Uterus (tissue), 2 donors: ENCODE data around the gene DUSP23.

ENCODE experiments used
- CTCF ChIP-seq, 4 experiments: fragments of 200-600 bp in 2 of 4; fragments of 450-650 bp in 2 of 4; sonication (generic) in 2 of 4; IDR thresholded peaks; one replicate each; pipeline ENCODE4 v1.5.1; 2016 to 2019; ENCODE audit warnings: antibody characterized with exemption in 4 of 4, mild to moderate bottlenecking in 2 of 4, moderate library complexity in 1 of 4
- POLR2A ChIP-seq, 2 donors: fragments of 450-650 bp; IDR thresholded peaks; one replicate each; pipeline ENCODE4 v1.6.1; 2016; ENCODE audit warnings: antibody characterized with exemption in 2 of 2, mild to moderate bottlenecking in 1 of 2, moderate library complexity in 1 of 2

GRCh38 chr1:159817276-159818041, 36.7 kb downstream of the DUSP23 start:
- TF ChIP-seq CTCF (IDR thresholded peaks at IDR 0.05), result no peak
- no peak for TF ChIP-seq POLR2A (IDR thresholded peaks at IDR 0.05)
